Hematopoietic multipotent progenitor cell treated with erythropoietin and hydrocortisone succinate and interleukin-3 and kit ligand, for 15 days (in vitro differentiated cells): ENCODE results near the gene KLHL9.
A peak's percentile ranks its signal among the peaks of the same experiment; 100 is the strongest.

Experiments used
- DNase-seq: peaks from one replicate; pipeline ENCODE4 v3.0.0-alpha.2; 2015; ENCODE audit warnings: low spot score

KLHL9 gene

GRCh38 chr9:21317956-21318923, 17.0 kb downstream of the KLHL9 start:
- DNase-seq = peak; percentile 45

DNA sequence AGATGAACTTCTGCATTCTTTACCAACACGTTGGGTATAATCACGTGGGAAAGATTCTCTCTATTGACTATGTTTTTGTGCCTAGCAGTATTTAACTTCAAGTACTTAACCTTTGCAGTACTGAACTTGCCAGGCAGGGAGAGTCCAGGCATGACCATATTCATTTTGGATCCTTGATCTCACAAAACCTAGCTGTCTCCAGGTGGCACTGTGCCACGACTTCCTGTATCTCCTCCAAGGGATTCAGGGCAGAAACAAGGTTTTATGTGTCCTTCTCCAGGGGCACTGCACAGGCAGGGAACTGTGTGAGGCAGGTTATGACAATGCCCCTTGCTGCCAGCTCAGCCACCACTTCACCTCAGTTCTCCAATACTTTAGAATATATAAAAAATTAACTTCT, 18.3 kb downstream of the KLHL9 start:
- DNase-seq = no peak

GRCh38 chr9:21316032-21316842, 19.0 kb downstream of the KLHL9 start:
- no peak for DNase-seq

- no peak for DNase-seq
These were observed 21.1 kb downstream of the KLHL9 start for GRCh38 chr9:21314152-21314551.

GRCh38 chr9:21311889-21312288, 23.3 kb downstream of the KLHL9 start:
- no peak for DNase-seq

GRCh38 chr9:21305213-21305612, 30.0 kb downstream of the KLHL9 start, which contains the start of gene IFNA5:
IFNA5 (minus strand) TSS chr9:21305313; CDS start chr9:21305256, 57 bp downstream.
- DNase-seq = no peak

DNA sequence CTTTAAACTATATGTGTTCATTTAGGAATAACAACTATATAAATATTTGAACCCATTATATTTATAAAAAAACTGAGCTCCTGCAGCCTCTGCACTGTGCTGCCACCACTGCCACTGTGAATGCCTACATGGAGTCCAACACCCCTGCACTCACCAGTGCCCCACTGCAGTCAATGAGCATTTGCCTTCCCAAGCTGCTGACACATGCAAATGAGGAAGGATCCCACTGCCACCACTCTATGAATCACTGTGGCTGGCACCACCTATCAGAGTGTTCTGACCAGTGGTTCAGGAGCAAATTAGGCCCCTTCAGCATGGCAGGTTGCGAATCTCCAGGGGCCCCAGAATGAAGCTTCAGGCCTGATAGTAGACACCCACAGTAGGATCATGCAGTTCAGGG, 39.2 kb downstream of the KLHL9 start:
- DNase-seq = no peak

GRCh38 chr9:21294904-21295538, 40.2 kb downstream of the KLHL9 start:
- DNase-seq = no peak

DNA sequence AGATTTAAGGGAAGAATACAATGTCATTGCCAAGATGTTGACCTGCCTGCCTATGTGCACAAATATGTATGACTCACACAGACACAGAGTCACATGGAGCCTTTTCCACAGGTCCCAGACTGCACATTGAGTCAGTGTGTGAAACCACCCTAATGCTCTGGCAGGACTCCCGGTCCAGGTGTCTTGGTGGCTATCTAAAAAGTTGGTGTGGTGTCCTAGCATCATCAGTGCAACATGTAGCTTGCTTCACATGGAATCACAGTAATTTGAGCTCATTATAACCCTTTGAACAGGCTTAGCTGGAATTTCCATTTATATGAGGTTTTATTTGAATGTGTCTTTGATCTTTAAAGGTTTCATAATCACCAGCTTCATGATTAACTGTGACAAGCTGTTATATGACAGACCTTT, 40.8 kb downstream of the KLHL9 start:
- DNase-seq = no peak

- no peak for DNase-seq
These were observed 45.4 kb downstream of the KLHL9 start for GRCh38 chr9:21289848-21290247.

GRCh38 chr9:21287280-21287679, 47.9 kb downstream of the KLHL9 start:
- no peak for DNase-seq

- no peak for DNase-seq
These were observed 48.5 kb downstream of the KLHL9 start for GRCh38 chr9:21286659-21287058.

DNA sequence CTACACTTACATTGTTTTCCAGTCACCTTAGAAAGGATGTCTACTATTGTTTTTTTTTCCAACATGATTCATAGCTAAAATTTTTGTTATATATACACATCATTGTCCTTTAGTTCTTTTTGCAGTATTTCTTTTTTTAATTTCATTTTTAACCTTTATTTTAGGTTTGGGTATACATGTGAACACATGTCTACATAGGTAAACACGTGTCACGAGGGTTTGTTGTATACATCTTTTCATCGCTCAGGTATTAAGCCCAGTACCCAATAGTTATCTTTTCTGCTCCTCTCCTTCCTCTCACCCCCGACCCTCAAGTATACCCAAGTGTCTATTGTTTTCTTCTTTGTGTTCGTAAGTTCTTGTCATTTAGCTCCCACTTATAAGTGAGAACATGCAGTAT, 49.1 kb downstream of the KLHL9 start:
- no peak for DNase-seq

- no peak for DNase-seq
These were observed 53.9 kb downstream of the KLHL9 start for GRCh38 chr9:21281275-21281674.
